ENCODE data around the gene TDRD7.

- TF ChIP-seq EP300 (IDR thresholded peaks at IDR 0.05) (no peak), CTCF (IDR thresholded peaks at IDR 0.05) (no peak), POLR2AphosphoS5 (IDR thresholded peaks at IDR 0.05) (no peak), POLR2A (IDR thresholded peaks at IDR 0.05) (no peak)
These were observed 50.3 kb downstream of the TDRD7 start for GRCh38 chr9:97462159-97462558.
